Measurements from ENCODE around the gene RASGRP3. TPM values are rescaled to one million over a fixed set of nuclear protein-coding genes. Genes with fewer than 3 reads are reported as not detected.

The RASGRP3 gene
- total RNA-seq, 1 donor from 2014 or later = 0.58 TPM

DNA sequence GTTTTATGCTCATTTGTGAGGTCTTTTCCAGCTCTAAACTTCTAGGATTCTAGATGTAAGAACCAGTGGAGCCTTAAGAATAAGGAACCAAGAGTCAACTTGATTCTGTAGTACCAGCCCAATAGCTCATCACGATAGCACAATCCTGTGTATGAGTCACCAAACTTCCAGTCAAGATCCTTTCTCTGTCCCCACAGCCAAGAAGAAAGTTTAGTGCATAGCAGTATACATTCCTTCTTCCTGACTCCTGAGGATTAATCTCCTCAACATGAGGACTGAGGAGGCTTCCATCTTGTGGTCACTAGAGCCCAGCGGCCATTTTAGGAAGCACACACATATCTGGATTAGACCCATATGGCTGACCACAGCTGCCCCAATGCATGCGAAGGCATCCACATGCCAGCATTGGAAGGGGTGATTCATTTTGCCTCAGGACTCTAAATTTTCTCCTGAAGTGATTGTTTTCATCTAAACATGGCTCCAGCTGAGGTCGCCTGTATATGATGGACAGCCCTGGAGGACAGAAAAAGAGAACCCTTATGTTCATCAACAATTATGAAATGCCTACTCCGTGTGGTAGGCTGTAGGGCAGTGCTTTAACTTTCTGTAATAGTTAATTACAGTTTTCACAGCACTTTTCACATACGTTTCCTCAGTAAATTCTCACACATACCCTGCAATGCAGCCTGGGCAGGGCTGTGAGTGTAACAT is 53.5 kb downstream of the RASGRP3 start:
- H3K36me3 Mint-ChIP-seq = no peaks in the 10 kb centered on the region
- no peak overlapping the region for H3K4me3 Mint-ChIP-seq
- no peaks in the 10 kb centered on the region for H3K9me3 Mint-ChIP-seq
- no peak for DNase-seq (ENCODE audit: low spot score in 2 of 2, unreplicated experiment in 2 of 2)
- no peaks in the 10 kb centered on the region for H3K4me1 Mint-ChIP-seq
- H3K27me3 Mint-ChIP-seq (ENCODE audit: low read depth) = peaks cover 2% of the 10 kb centered on the region
- TF ChIP-seq, protein P1, sequence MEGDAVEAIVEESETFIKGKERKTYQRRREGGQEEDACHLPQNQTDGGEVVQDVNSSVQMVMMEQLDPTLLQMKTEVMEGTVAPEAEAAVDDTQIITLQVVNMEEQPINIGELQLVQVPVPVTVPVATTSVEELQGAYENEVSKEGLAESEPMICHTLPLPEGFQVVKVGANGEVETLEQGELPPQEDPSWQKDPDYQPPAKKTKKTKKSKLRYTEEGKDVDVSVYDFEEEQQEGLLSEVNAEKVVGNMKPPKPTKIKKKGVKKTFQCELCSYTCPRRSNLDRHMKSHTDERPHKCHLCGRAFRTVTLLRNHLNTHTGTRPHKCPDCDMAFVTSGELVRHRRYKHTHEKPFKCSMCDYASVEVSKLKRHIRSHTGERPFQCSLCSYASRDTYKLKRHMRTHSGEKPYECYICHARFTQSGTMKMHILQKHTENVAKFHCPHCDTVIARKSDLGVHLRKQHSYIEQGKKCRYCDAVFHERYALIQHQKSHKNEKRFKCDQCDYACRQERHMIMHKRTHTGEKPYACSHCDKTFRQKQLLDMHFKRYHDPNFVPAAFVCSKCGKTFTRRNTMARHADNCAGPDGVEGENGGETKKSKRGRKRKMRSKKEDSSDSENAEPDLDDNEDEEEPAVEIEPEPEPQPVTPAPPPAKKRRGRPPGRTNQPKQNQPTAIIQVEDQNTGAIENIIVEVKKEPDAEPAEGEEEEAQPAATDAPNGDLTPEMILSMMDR (IDR thresholded peaks at IDR 0.05; ENCODE audit: unreplicated experiment) = no peak
- H3K27ac Mint-ChIP-seq = no peak overlapping the region

DNA sequence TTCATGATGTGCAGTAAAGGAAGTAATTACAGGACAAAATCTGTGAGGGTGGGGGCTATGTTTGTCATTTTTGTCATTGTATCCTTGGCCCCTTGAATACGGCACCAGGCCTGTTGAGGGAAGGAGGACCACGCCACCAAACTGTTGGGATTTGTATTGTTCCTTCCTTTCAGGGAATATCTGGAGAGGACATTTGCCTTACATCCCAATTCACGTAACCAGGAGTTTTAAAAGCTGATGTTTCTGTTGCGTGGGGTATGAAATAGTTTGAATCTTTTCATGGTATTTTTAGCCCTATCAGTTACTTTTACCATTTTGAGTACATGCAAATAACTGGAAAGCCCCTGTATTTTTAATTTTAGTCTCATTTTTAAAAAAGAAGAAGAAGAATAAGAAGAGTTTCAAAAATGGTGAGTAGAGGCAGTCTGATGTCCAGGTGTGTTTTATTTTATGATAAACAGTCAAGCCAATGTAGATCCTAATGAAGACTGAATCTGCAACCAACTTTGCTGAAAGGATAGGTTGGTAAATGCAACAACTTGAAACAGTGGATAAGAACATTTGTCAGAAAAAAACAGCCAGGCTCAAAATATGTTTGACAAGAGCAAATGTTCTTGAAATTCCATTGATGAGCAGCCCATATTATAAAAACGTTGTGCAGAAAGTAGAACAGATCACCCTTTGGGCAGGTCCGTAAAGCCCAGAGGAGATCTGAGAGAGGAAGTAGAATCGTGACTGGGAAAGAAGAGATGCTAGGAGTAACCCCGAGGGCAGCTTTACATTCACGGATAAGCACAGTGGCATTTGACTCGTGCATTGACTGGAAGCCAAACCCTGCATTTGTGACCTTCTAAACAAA is 54.5 kb downstream of the RASGRP3 start:
- no peak for DNase-seq (ENCODE audit: low spot score in 2 of 2, unreplicated experiment in 2 of 2)

GRCh38 chr2:33531549-33532059 is 55.2 kb downstream of the RASGRP3 start:
- DNase-seq (ENCODE audit: low spot score in 2 of 2, unreplicated experiment in 2 of 2) = no peak
- H3K36me3 Mint-ChIP-seq = no peaks in the 10 kb centered on the region
- peaks cover 2% of the 10 kb centered on the region for H3K27me3 Mint-ChIP-seq (ENCODE audit: low read depth)
- peaks cover 2% of the 10 kb centered on the region for H3K9me3 Mint-ChIP-seq
- TF ChIP-seq, protein P1 (IDR thresholded peaks at IDR 0.05; ENCODE audit: unreplicated experiment) = no peak
- H3K4me3 Mint-ChIP-seq = no peak overlapping the region
- H3K27ac Mint-ChIP-seq = no peak overlapping the region
- H3K4me1 Mint-ChIP-seq = no peaks in the 10 kb centered on the region

More for the DNA sequence above, 54.5 kb downstream of the RASGRP3 start:
- no peaks in the 10 kb centered on the region for H3K9me3 Mint-ChIP-seq
- peaks cover 2% of the 10 kb centered on the region for H3K27me3 Mint-ChIP-seq (ENCODE audit: low read depth)
- no peak overlapping the region for H3K4me3 Mint-ChIP-seq
- H3K4me1 Mint-ChIP-seq = no peaks in the 10 kb centered on the region
- TF ChIP-seq, protein P1 (IDR thresholded peaks at IDR 0.05; ENCODE audit: unreplicated experiment) = no peak
- H3K27ac Mint-ChIP-seq = no peak overlapping the region
- H3K36me3 Mint-ChIP-seq = no peaks in the 10 kb centered on the region

DNA sequence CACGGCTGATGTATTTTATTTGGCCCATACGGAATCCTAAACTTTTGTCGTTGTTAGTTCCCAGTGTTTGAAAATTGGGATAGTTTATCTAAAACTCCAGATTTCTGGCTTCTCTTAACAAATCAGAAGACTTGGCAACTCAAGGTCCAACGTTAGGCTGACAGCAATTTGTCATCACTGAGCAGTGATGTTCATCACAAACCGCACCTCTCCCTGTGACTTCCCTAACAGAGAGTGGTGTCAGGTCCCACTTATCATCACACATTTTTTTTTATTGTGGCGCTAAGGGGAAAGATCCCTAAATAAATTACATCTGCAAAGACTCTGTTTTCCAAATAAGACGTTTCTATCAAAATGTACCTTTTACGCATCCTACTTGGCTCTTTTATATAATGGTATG is 55.7 kb downstream of the RASGRP3 start:
- Mint-ChIP-seq H3K9me3 (peaks cover 6% of the 10 kb centered on the region), H3K36me3 (no peaks in the 10 kb centered on the region), H3K4me1 (no peaks in the 10 kb centered on the region), H3K27me3 (ENCODE audit: low read depth) (peaks cover 2% of the 10 kb centered on the region), H3K4me3 (no peak overlapping the region), H3K27ac (no peak overlapping the region)
- TF ChIP-seq, protein P1 (IDR thresholded peaks at IDR 0.05; ENCODE audit: unreplicated experiment) = no peak
- no peak for DNase-seq (ENCODE audit: low spot score in 2 of 2, unreplicated experiment in 2 of 2)

GRCh38 chr2:33532966-33533365 is 56.5 kb downstream of the RASGRP3 start:
- H3K36me3 Mint-ChIP-seq = no peaks in the 10 kb centered on the region
- TF ChIP-seq, protein P1 (IDR thresholded peaks at IDR 0.05; ENCODE audit: unreplicated experiment) = no peak
- H3K27ac Mint-ChIP-seq = no peak overlapping the region
- H3K4me1 Mint-ChIP-seq = no peaks in the 10 kb centered on the region
- peaks cover 2% of the 10 kb centered on the region for H3K27me3 Mint-ChIP-seq (ENCODE audit: low read depth)
- H3K9me3 Mint-ChIP-seq = peaks cover 6% of the 10 kb centered on the region
- no peak overlapping the region for H3K4me3 Mint-ChIP-seq
- DNase-seq (ENCODE audit: low spot score in 2 of 2, unreplicated experiment in 2 of 2) = no peak
